HEK293T (cell line): Measurements from ENCODE around the gene GSTT2B.
"Not testable (repeated sequence)": the region's sequence is repeated elsewhere in the genome, so short reads cannot be mapped to it uniquely, and the experiment has no call there.

Source experiments
- CTCF ChIA-PET: fragments of 350-600 bp; formaldehyde crosslinking; extraction: SDS; loops from one replicate; lab custom pipeline; 2021; ENCODE audit warnings: antibody characterized with exemption, inconsistent platforms; lab: Yijun Ruan, JAX
- POLR2A ChIA-PET: fragments of 350-600 bp; formaldehyde crosslinking; extraction: SDS; loops from one replicate; lab custom pipeline; 2020; ENCODE audit warnings: antibody characterized with exemption, inconsistent platforms; lab: Yijun Ruan, JAX
- DNase-seq: peaks from one replicate; pipeline ENCODE4 v3.0.0; 2012; ENCODE audit warnings: mixed read lengths; ENCODE audit errors: extremely low spot score
- ARNT ChIP-seq: fragments of 450-650 bp; IDR thresholded peaks from 2 replicates; pipeline ENCODE4 v1.6.1; 2017; ENCODE audit warnings: mild to moderate bottlenecking
- BHLHE40 ChIP-seq: fragments of 450-650 bp; IDR thresholded peaks from 2 replicates; pipeline ENCODE4 v1.6.1; 2016; ENCODE audit warnings: mild to moderate bottlenecking, moderate library complexity, borderline replicate concordance
- CTBP1 ChIP-seq: fragments of 450-650 bp; IDR thresholded peaks from 2 replicates; pipeline ENCODE4 v1.6.1; 2016; ENCODE audit warnings: borderline replicate concordance
- ELF4 ChIP-seq: fragments of 450-650 bp; IDR thresholded peaks from 2 replicates; pipeline ENCODE4 v1.6.1; 2017; ENCODE audit warnings: antibody characterized with exemption
- FOXA1 ChIP-seq: fragments of 450-650 bp; IDR thresholded peaks from 2 replicates; pipeline ENCODE4 v1.6.1; 2016; ENCODE audit warnings: mild to moderate bottlenecking
- FOXK2 ChIP-seq: fragments of 450-650 bp; IDR thresholded peaks from 2 replicates; pipeline ENCODE4 v1.6.1; 2016; ENCODE audit warnings: mild to moderate bottlenecking
- FOXM1 ChIP-seq: fragments of 450-650 bp; IDR thresholded peaks from 2 replicates; pipeline ENCODE4 v1.6.1; 2017; ENCODE audit warnings: mild to moderate bottlenecking, borderline replicate concordance
- HDGF ChIP-seq: fragments of 450-650 bp; IDR thresholded peaks from 2 replicates; pipeline ENCODE4 v1.6.1; 2017; ENCODE audit warnings: antibody characterized with exemption, borderline replicate concordance
- L3MBTL2 ChIP-seq: fragments of 450-650 bp; conservative IDR thresholded peaks from 2 replicates; pipeline ENCODE4 v1.6.1; 2016; ENCODE audit warnings: mild to moderate bottlenecking
- LEF1 ChIP-seq: fragments of 450-650 bp; IDR thresholded peaks from 2 replicates; pipeline ENCODE4 v1.6.1; 2017; ENCODE audit warnings: mild to moderate bottlenecking, borderline replicate concordance
- NFRKB ChIP-seq: fragments of 450-650 bp; IDR thresholded peaks from 2 replicates; pipeline ENCODE4 v1.6.1; 2016; ENCODE audit warnings: mild to moderate bottlenecking, moderate library complexity
- SP1 ChIP-seq: fragments of 450-650 bp; IDR thresholded peaks from 2 replicates; pipeline ENCODE4 v1.6.1; 2017
- SUZ12 ChIP-seq: fragments of 450-650 bp; IDR thresholded peaks from 2 replicates; pipeline ENCODE4 v1.6.1; 2016; ENCODE audit warnings: mild to moderate bottlenecking
- TARDBP ChIP-seq: fragments of 450-650 bp; IDR thresholded peaks from 2 replicates; pipeline ENCODE4 v1.6.1; 2016
- ZNF384 ChIP-seq: fragments of 450-650 bp; IDR thresholded peaks from 2 replicates; pipeline ENCODE4 v1.6.1; 2016
- TF ChIP-seq, protein P1 (sequence below): fragments of 450-650 bp; IDR thresholded peaks from 2 replicates; pipeline ENCODE4 v1.6.1; 2016

GSTT2B gene

GRCh38 chr22:24001314-24001713, 40.3 kb upstream of the GSTT2B start:
- DNase-seq, result no peak
- ChIA-PET CTCF (no interaction called here), POLR2A (no interaction called here)
- TF ChIP-seq ZNF384, result no peak
- TF ChIP-seq TARDBP, result no peak
- no peak for TF ChIP-seq FOXM1
- TF ChIP-seq, protein P1, sequence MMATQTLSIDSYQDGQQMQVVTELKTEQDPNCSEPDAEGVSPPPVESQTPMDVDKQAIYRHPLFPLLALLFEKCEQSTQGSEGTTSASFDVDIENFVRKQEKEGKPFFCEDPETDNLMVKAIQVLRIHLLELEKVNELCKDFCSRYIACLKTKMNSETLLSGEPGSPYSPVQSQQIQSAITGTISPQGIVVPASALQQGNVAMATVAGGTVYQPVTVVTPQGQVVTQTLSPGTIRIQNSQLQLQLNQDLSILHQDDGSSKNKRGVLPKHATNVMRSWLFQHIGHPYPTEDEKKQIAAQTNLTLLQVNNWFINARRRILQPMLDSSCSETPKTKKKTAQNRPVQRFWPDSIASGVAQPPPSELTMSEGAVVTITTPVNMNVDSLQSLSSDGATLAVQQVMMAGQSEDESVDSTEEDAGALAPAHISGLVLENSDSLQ, result no peak
- TF ChIP-seq ARNT, result no peak
- no peak for TF ChIP-seq ELF4
- no peak for TF ChIP-seq LEF1
- no peak for TF ChIP-seq FOXK2
- TF ChIP-seq L3MBTL2, result no peak
- TF ChIP-seq HDGF, result no peak
- no peak for TF ChIP-seq SUZ12
- TF ChIP-seq NFRKB, result no peak
- no peak for TF ChIP-seq BHLHE40

DNA sequence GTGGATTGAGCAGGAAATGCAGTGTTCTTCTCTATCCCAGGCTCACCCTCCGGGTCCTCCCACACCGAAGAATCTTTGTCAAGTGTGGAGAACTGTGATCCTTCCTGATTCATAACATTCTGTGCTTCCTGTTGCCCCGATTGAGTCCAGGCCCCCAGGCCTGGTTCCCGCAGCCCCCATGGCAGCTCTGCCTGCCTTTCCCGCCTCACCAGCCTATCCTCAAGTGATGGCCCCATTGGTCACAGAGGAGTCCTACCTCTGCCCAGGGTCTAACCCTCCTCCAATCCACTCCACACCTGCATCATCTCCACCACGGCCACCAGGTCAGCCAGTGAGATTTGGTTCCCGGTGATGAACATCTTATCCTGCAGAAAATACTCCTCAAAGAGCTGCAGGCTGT, 38.8 kb upstream of the GSTT2B start:
- CTCF ChIA-PET, DNase-seq, POLR2A ChIA-PET: not testable (repeated sequence)

- POLR2A ChIA-PET, result no interaction called here
- no peak for DNase-seq
- CTCF ChIA-PET, result no interaction called here
- TF ChIP-seq ARNT (no peak), TARDBP (no peak), HDGF (no peak), ZNF384 (no peak), SP1 (no peak), FOXM1 (no peak), L3MBTL2 (no peak), ELF4 (no peak), LEF1 (no peak), FOXA1 (no peak), NFRKB (no peak), CTBP1 (no peak), FOXK2 (no peak), BHLHE40 (no peak), SUZ12 (no peak)
- TF ChIP-seq, protein P1, result no peak
Observed at GRCh38 chr22:23997092-23997491, 36.1 kb upstream of the GSTT2B start.

GRCh38 chr22:23993581-23994177, 32.7 kb upstream of the GSTT2B start:
- CTCF ChIA-PET, POLR2A ChIA-PET: not testable (repeated sequence)

DNA sequence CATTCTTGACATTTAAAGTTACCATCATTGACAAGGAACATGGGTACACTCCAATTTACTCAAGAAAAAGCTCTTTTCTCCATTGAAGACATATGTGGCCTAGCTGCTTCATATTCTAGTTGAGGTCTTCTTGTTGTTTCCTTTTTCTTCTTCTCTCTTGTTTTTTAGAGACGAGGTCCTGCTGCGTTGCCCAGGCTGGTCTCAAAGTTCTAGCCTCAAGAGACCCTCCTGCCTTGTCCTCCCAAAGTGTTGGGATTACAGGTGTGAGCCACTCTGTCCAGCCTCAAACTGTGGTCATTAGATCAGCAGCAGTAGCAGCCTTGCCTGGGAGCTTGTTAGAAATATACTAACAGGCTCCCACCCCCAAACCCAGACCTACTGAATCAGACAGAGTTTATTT, 32.1 kb upstream of the GSTT2B start:
- POLR2A ChIA-PET, CTCF ChIA-PET, DNase-seq: not testable (repeated sequence)

More at GRCh38 chr22:23993581-23994177, 32.7 kb upstream of the GSTT2B start:
- not testable (repeated sequence) for DNase-seq

DNA sequence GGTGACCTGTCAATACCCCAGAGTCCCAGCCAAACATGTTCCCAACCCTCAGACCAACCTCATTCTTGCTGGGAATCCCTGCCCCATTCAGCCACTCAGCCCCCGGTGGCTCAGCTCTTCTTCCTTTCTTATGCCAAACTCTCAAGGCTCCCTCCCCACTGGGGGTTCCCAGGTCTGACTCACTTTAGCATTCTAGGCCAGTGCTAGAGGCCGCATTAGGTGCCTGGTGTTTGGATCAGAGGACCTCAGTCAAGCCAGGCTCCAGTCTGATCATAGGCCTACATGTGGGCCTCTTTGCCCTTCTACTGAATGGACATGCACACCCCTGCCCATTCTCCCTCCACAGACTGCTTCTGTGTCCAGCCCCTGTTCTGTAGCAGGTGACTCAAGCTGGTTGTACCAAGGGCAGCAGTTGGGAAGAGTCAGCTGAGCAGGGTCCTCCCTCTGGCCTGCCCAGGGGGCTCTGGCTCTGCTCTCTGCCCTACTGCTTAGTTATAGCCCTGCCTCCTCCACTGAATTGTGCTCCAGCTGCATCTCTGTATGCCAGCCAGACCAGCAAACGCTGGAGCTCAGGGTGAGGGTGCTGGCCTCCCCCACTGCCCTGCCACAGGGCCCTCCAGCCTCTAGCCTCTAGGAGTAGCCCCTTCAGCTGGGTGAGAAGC, 28.7 kb upstream of the GSTT2B start:
- POLR2A ChIA-PET, CTCF ChIA-PET: not testable (repeated sequence)

GRCh38 chr22:23986538-23987178, 25.7 kb upstream of the GSTT2B start:
- CTCF ChIA-PET, result interaction anchor here (0.6 kb wide), 1 partner anchor 184 kb away, joined by 3 read pairs; no protein-coding TSS in a partner anchor
- DNase-seq, POLR2A ChIA-PET: not testable (repeated sequence)

More for the DNA sequence above, 28.7 kb upstream of the GSTT2B start:
- not testable (repeated sequence) for DNase-seq

- DNase-seq, POLR2A ChIA-PET, CTCF ChIA-PET: not testable (repeated sequence)
Observed at GRCh38 chr22:23986089-23986488, 25.1 kb upstream of the GSTT2B start.
